SH-SY5Y (cell line): ENCODE measurements around the gene AIFM3.

ENCODE experiments used
- GATA2 ChIP-seq: IDR thresholded peaks from 2 replicates; pipeline ENCODE4 v1.6.1; 2011; ENCODE audit warnings: mild to moderate bottlenecking, low read depth, low read length
- GATA3 ChIP-seq: IDR thresholded peaks from 2 replicates; pipeline ENCODE4 v1.6.1; 2011; ENCODE audit warnings: low read depth, mild to moderate bottlenecking, low read length, moderate library complexity

- TF ChIP-seq GATA3 (no peak), GATA2 (no peak)
Measured at GRCh38 chr22:20964090-20964798, 2.8 kb upstream of the AIFM3 start.
